Stimulated activated CD8-positive, alpha-beta memory T cell treated with anti-CD3 and anti-CD28 coated beads, Interleukin-4, amount 100 ng/mL, for 24 hours (primary cell): Measurements from ENCODE around the gene SLC38A10.

Experiments
- DNase-seq: peaks from one replicate; pipeline ENCODE4 v3.0.0-alpha.2; 2020; ENCODE audit warnings: low read depth

The SLC38A10 gene

DNA sequence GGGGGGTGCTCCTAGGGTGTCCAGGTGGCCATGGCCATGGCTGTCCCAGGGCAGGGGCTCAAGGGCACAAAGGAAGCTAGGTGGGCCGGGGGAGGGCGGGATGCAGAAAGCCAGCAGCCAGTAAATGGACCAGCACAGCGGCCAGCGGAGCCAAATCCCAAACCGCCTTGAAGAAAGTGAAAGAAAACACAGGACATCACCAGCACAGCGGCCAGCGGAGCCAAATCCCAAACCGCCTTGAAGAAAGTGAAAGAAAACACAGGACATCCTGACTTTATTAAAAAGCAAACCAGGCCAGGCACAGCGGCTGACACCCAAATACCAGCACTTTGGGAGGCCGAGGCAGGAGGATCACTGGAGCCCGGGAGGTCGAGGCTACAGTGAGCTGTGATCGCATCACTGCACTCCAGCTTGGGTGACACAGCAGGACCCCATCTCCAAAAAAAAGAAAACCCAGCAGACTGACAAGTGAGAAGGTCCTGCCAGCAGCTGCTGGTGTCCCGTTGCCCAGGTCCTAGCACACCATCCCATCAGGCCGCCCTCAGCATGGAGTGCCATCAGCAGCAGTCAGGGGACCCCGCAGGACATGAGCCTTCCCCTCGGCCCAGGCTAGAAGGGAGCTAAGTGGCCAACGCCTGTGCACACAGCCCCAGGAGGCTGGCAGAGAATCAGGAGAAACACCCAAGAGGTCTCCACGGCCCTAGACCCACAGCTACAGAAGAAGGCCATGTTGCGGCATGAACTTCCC, 17.0 kb downstream of the SLC38A10 start:
- DNase-seq, result no peak

DNA sequence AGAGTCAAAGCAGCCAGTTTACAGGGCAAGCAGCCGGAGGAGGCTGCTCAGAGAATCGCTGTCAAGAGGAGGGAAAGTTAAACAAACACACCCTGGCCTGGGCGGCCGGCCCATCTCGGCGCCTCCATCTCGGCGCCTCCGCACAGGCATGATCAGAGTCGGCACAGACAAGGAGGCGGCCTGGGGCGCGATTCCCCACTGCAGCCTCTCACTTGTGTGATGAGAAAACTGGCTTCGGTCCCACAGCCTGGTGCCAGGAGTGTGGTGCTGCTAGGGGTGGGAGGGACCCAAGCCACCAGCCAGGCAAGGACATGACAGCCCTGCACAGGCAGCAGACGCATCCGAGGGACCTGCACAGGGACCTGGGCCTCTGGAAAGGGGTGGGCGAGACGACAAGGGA, 17.7 kb downstream of the SLC38A10 start:
- DNase-seq, result no peak

DNA sequence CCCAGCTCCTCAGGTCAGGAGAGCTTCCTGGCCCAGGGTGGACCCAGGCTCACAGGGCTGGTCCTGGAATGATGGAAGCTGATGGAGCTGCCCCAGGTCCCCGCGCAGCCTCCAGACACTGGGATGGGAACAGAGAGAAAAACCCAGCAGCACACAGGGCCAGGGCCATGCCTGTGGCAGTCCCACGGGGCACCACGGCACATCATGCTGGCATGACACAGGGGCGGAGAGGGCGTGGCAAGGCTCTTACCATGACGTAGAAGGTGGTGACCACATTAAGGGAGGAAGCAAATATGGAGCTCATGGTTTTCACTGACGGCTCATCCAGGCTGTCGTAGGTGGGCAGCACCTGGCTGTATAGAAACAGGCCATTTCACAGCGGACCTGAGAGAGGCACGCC, 18.3 kb downstream of the SLC38A10 start:
- no peak for DNase-seq

GRCh38 chr17:81274471-81274855, 20.6 kb downstream of the SLC38A10 start:
- DNase-seq, result no peak

GRCh38 chr17:81273698-81274470, 21.2 kb downstream of the SLC38A10 start:
- no peak for DNase-seq

DNA sequence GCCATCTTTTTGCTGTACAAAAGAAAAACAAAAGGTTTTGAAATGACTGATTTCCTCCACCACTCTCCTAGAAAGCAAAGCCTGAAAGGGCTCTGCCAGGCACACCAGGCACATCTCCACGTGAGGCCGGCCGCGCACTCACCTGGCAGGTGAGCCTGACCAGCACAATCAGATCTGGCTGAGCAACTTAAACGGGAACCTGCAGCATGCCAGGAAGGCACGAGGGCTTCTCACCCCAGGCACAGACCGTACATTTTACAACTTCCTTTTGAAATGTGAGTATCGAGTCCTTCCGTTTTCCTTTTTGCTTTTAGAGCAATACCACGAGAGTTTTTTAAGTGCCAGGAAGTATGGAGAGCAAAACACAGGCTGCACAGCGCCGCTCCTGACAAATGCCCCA, 22.5 kb downstream of the SLC38A10 start:
- DNase-seq, result no peak

DNA sequence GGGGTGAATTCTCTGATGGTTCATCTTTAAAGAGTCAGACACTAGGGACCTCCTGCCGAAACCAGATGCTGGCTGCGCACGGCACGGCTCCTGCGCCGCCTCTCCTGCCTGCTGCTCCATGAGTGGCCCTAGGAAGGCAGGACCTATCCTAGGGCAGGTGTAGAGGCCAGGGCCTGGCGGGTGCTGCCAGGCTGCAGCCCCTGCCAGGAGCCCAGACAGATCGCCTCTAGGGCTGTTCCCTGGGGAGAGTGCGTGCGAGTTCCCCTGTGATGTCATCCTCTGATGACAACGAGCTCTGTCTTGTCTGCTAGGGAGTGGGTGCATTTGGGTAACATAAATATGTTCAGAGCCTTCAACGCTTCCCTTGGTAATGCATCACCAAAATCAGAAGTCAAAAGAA, 23.9 kb downstream of the SLC38A10 start:
- DNase-seq, result no peak

DNA sequence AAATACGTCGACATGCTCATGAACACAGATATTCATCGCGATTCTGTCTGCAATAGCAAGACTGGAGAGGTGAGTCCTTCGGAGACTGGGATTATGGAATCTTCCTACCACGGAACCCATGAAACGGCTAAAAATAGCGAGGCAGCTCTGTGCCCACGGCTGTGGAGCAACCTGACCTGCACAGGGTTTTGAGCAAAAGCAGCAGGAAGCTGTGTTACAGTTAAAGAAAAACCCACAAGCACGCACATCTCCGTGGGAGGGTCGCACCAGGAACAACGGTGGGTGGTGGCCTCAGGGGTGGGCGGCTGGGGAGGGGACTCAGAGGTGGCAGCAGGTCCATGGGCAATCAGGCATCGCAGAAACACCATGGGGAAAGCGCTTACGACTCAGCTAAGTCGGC, 24.8 kb downstream of the SLC38A10 start:
- no peak for DNase-seq

DNA sequence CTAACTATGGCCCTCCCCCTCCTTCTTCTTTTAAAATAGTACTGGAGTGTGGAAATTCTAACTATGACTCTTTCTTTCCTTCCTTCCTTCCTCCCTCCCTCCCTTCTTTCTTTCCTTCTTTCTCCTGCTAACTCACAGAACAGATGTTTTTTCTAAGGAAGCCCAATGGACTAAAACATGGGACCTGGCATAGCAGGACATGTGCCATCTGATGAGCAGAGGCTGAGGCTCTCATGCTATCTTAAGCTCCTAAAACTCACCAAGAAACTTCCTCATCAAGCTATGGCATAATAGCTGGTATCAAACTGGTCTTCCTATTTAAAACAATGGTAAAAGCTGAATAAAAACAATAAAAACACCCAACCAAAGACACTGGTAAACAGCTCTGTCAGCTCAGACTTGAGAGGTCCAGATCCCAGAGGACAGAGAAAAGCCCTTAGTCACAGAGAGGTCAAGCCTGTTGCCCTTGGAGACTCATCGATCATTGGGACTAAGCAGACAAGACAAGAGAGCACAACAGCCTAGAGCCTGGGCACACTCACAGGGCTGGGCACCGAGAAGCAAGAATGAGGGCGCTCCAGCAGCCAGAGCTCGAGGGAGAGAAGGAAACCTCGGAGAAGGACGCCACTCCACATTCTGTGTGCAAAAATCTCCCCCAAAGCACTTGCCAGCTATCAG, 27.6 kb downstream of the SLC38A10 start:
- DNase-seq, result no peak

GRCh38 chr17:81265576-81265975, 29.5 kb downstream of the SLC38A10 start:
- no peak for DNase-seq

GRCh38 chr17:81264640-81265039, 30.5 kb downstream of the SLC38A10 start:
- no peak for DNase-seq

GRCh38 chr17:81263371-81264181, 31.5 kb downstream of the SLC38A10 start:
- no peak for DNase-seq

GRCh38 chr17:81261582-81262336, 33.3 kb downstream of the SLC38A10 start:
- DNase-seq, result no peak

GRCh38 chr17:81261096-81261495, 34.0 kb downstream of the SLC38A10 start:
- DNase-seq, result no peak

- DNase-seq, result no peak
Observed at GRCh38 chr17:81260641-81261040, 34.5 kb downstream of the SLC38A10 start.

- DNase-seq, result no peak
Observed at GRCh38 chr17:81260171-81260570, 34.9 kb downstream of the SLC38A10 start.

GRCh38 chr17:81259058-81259605, 36.0 kb downstream of the SLC38A10 start:
- DNase-seq, result no peak

DNA sequence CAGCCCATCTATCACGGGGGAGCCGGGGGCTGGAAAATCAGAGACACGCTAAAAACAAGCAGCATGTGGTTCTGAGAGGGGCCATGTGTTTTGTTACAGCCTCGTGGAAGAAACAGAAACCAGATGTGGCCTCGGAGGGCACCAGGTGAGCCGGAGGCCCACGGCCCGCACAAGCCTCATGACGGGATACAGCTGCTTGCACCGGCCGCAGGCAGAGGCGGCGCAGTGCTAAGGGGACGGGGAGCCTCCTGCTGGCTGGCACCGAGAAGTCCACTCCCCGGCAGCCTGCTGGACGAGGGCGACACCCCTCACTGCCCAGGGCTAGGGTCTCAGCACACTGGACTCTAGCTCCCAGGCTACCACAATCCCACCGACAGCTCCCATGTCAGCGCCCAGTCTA, 36.8 kb downstream of the SLC38A10 start:
- no peak for DNase-seq

- DNase-seq, result no peak
Observed at GRCh38 chr17:81257533-81257932, 37.6 kb downstream of the SLC38A10 start.

GRCh38 chr17:81256616-81257015, 38.5 kb downstream of the SLC38A10 start:
- no peak for DNase-seq
